Muscle layer of duodenum (tissue), 2 donors: Measurements from ENCODE around the gene ALDH18A1.

Experiments used
- H3K27ac ChIP-seq: one replicate; pipeline ENCODE4 v1.7.0; 2013; ENCODE audit warnings: mild to moderate bottlenecking, low read length
- H3K27me3 ChIP-seq: one replicate; pipeline ENCODE4 v1.7.0; 2013; ENCODE audit warnings: low read depth, mild to moderate bottlenecking, control low read depth, low read length
- H3K36me3 ChIP-seq, 2 donors: one replicate each; pipeline ENCODE4 v1.7.0; 2013; ENCODE audit warnings: low read length in 2 of 2, control low read depth in 1 of 2, mild to moderate bottlenecking in 1 of 2; ENCODE audit not compliant: insufficient read depth in 2 of 2, control insufficient read depth in 1 of 2
- H3K4me1 ChIP-seq, 2 donors: one replicate each; pipeline ENCODE4 v1.7.0; 2013; ENCODE audit warnings: low read length in 2 of 2, mild to moderate bottlenecking in 2 of 2, control low read depth in 1 of 2, moderate library complexity in 1 of 2; ENCODE audit not compliant: insufficient read depth in 2 of 2, control insufficient read depth in 1 of 2
- H3K4me3 ChIP-seq, 2 donors: one replicate each; pipeline ENCODE4 v1.7.0; 2013; ENCODE audit warnings: low read length in 2 of 2, low read depth in 1 of 2, mild to moderate bottlenecking in 1 of 2
- H3K9me3 ChIP-seq, 2 donors: one replicate each; pipeline ENCODE4 v1.7.0; 2013; ENCODE audit warnings: low read length in 2 of 2, control low read depth in 1 of 2, mild to moderate bottlenecking in 1 of 2; ENCODE audit not compliant: control insufficient read depth in 1 of 2
- donor health status: healthy.

The ALDH18A1 gene

GRCh38 chr10:95564291-95564690 lies 92.2 kb downstream of the ALDH18A1 start:
- Histone ChIP-seq H3K4me3 (no peak overlapping the region), H3K27ac (no peak overlapping the region), H3K36me3 (no peaks in the 10 kb centered on the region), H3K4me1 (peaks cover 0 to 8% of the 10 kb centered on the region in 2 donors), H3K9me3 (no peaks in the 10 kb centered on the region), H3K27me3 (no peaks in the 10 kb centered on the region)

- no peak overlapping the region for H3K4me3 ChIP-seq
- H3K27me3 ChIP-seq = no peaks in the 10 kb centered on the region
- H3K9me3 ChIP-seq = no peaks in the 10 kb centered on the region
- no peak overlapping the region for H3K27ac ChIP-seq
- no peaks in the 10 kb centered on the region for H3K4me1 ChIP-seq
- no peaks in the 10 kb centered on the region for H3K36me3 ChIP-seq
These were observed 94.1 kb downstream of the ALDH18A1 start for GRCh38 chr10:95562341-95562965.

- Histone ChIP-seq H3K4me3 (peak overlapping the region; percentile 42 to 96), H3K4me1 (no peaks in the 10 kb centered on the region), H3K27me3 (no peaks in the 10 kb centered on the region), H3K9me3 (no peaks in the 10 kb centered on the region), H3K36me3 (peaks cover 0 to 1% of the 10 kb centered on the region in 2 donors), H3K27ac (no peak overlapping the region)
These were observed 94.7 kb downstream of the ALDH18A1 start for GRCh38 chr10:95561864-95562177.

- H3K9me3 ChIP-seq = no peaks in the 10 kb centered on the region
- H3K36me3 ChIP-seq = peaks cover 0 to 3% of the 10 kb centered on the region in 2 donors
- peak within 1 kb of the TSS; percentile 86 for H3K27ac ChIP-seq
- no peaks in the 10 kb centered on the region for H3K4me1 ChIP-seq
- H3K4me3 ChIP-seq = peak within 1 kb of the TSS; percentile 96
- no peaks in the 10 kb centered on the region for H3K27me3 ChIP-seq
These were observed 95.2 kb downstream of the ALDH18A1 start, which contains the start of gene SORBS1 for GRCh38 chr10:95561177-95561863. SORBS1 (minus strand) TSS chr10:95561371; CDS start chr10:95441135, 120,236 bp downstream.

GRCh38 chr10:95560278-95561176 lies 96.0 kb downstream of the ALDH18A1 start:
- H3K9me3 ChIP-seq = no peaks in the 10 kb centered on the region
- H3K27me3 ChIP-seq = no peaks in the 10 kb centered on the region
- H3K36me3 ChIP-seq = peaks cover 0 to 3% of the 10 kb centered on the region in 2 donors
- no peaks in the 10 kb centered on the region for H3K4me1 ChIP-seq
- peak overlapping the region; percentile 96 for H3K4me3 ChIP-seq
- peak overlapping the region; percentile 86 for H3K27ac ChIP-seq

GRCh38 chr10:95559896-95560277 lies 96.6 kb downstream of the ALDH18A1 start:
- no peaks in the 10 kb centered on the region for H3K4me1 ChIP-seq

GRCh38 chr10:95559471-95559870 lies 97.0 kb downstream of the ALDH18A1 start:
- H3K4me3 ChIP-seq = peak overlapping the region; percentile 96
- H3K36me3 ChIP-seq = peaks cover 0 to 3% of the 10 kb centered on the region in 2 donors
- H3K9me3 ChIP-seq = no peaks in the 10 kb centered on the region
- H3K4me1 ChIP-seq = no peaks in the 10 kb centered on the region
- no peaks in the 10 kb centered on the region for H3K27me3 ChIP-seq
- H3K27ac ChIP-seq = peak overlapping the region; percentile 86

More at GRCh38 chr10:95559896-95560277, 96.6 kb downstream of the ALDH18A1 start:
- Histone ChIP-seq H3K4me3 (peak overlapping the region; percentile 96), H3K27me3 (no peaks in the 10 kb centered on the region), H3K36me3 (peaks cover 0 to 3% of the 10 kb centered on the region in 2 donors), H3K9me3 (no peaks in the 10 kb centered on the region), H3K27ac (peak overlapping the region; percentile 86)

GRCh38 chr10:95558593-95559320 lies 97.8 kb downstream of the ALDH18A1 start:
- H3K27me3 ChIP-seq = no peaks in the 10 kb centered on the region
- H3K27ac ChIP-seq = peak overlapping the region; percentile 86
- H3K4me3 ChIP-seq = peak overlapping the region; percentile 96
- H3K9me3 ChIP-seq = no peaks in the 10 kb centered on the region
- peaks cover 0 to 3% of the 10 kb centered on the region in 2 donors for H3K36me3 ChIP-seq
- H3K4me1 ChIP-seq = no peaks in the 10 kb centered on the region

GRCh38 chr10:95556994-95557767 lies 99.3 kb downstream of the ALDH18A1 start:
- H3K4me1 ChIP-seq = peaks cover 0 to under 1% of the 10 kb centered on the region in 2 donors
- H3K4me3 ChIP-seq = peak overlapping the region; percentile 45 to 96
- peak overlapping the region; percentile 86 for H3K27ac ChIP-seq
- H3K36me3 ChIP-seq = peaks cover 0 to 3% of the 10 kb centered on the region in 2 donors
- no peaks in the 10 kb centered on the region for H3K27me3 ChIP-seq
- no peaks in the 10 kb centered on the region for H3K9me3 ChIP-seq
